Upper lobe of left lung (tissue), 6 donors: Measurements from ENCODE around the gene PRM2. TPM values are rescaled to one million over a fixed set of nuclear protein-coding genes. Genes with fewer than 3 reads are reported as not detected.
A peak's percentile ranks its signal among the peaks of the same experiment; 100 is the strongest.

Source experiments
- ATAC-seq, 2 donors: fragments of 200-7000 bp; cut with Tn5 transposase; one replicate each; pipeline ENCODE4 v1.9.1; 2022; ENCODE audit warnings: mild to moderate bottlenecking in 2 of 2, moderate library complexity in 2 of 2; ENCODE audit not compliant: low FRiP score in 2 of 2
- DNase-seq, 2 donors: peaks; one replicate each; pipeline ENCODE4 v3.0.0-alpha.2; 2019 to 2020
- H3K27ac ChIP-seq, 4 donors: fragments of 200-600 bp; sonication (generic); one replicate each; pipeline ENCODE4 v1.5.1; 2016 to 2019
- H3K27me3 ChIP-seq, 4 donors: fragments of 200-600 bp; sonication (generic); one replicate each; pipeline ENCODE4 v1.5.1; 2017 to 2019
- H3K36me3 ChIP-seq, 4 donors: fragments of 200-600 bp; sonication (generic); one replicate each; pipeline ENCODE4 v1.5.1; 2016 to 2019
- H3K4me1 ChIP-seq, 4 donors: fragments of 200-600 bp; sonication (generic); one replicate each; pipeline ENCODE4 v1.5.1; 2018 to 2019
- H3K4me3 ChIP-seq, 4 donors: fragments of 200-600 bp; sonication (generic); one replicate each; pipeline ENCODE4 v1.5.1; 2017 to 2019; ENCODE audit warnings: mild to moderate bottlenecking in 2 of 4, moderate library complexity in 1 of 4
- H3K9me3 ChIP-seq, 4 donors: fragments of 200-600 bp; sonication (generic); one replicate each; pipeline ENCODE4 v1.5.1; 2018 to 2019
- EP300 ChIP-seq, 4 donors: sonication (generic); formaldehyde crosslinking; IDR thresholded peaks; one replicate each; pipeline ENCODE4 v1.5.1; 2017; ENCODE audit warnings: antibody characterized with exemption in 4 of 4, control low read depth in 2 of 4
- POLR2A ChIP-seq, 4 donors: fragments of 450-650 bp; IDR thresholded peaks; one replicate each; pipeline ENCODE4 v1.5.1; 2016 to 2017; ENCODE audit warnings: antibody characterized with exemption in 4 of 4, mild to moderate bottlenecking in 2 of 4
- POLR2AphosphoS5 ChIP-seq, 2 donors: sonication (generic); formaldehyde crosslinking; IDR thresholded peaks; one replicate each; pipeline ENCODE4 v1.5.1; 2017; ENCODE audit warnings: antibody characterized with exemption in 2 of 2
- WGBS, 2 donors: methylation state at CpG; one replicate each; pipeline ENCODE4 v1.1.5; 2017 to 2018; 5-methylcytosine and 5-hydroxymethylcytosine counted together
- total RNA-seq, 6 donors: library from RNA; depleted of rRNA in 4 of 6; stranded (reverse); fragments of >200 nt in 4 of 6; gene quantifications; one replicate each; pipeline versions ENCODE4 v1.1.0 to v1.2.1, GENCODE V29; 2016 to 2021
- TF ChIP-seq, protein P1 (sequence below), 6 experiments: fragments of 450-650 bp in 4 of 6; fragments of 200-600 bp in 2 of 6; sonication (generic) in 2 of 6; IDR thresholded peaks; one replicate each; pipeline ENCODE4 v1.5.1; 2016 to 2019; ENCODE audit warnings: antibody characterized with exemption in 6 of 6
- donor health status: DM: no; HTN: no; CAD: no; lungs with moderate emphysema.
- donor health status: DM: no; HTN: yes; CAD: no; lungs with severe emphysema.

The PRM2 gene
- total RNA-seq, 6 donors from 2014 or later = not detected

GRCh38 chr16:11307639-11308492, 31.6 kb upstream of the PRM2 start:
- ATAC-seq (no peak), DNase-seq (peak; percentile 46 to 72)
- no peaks in the 10 kb centered on the region for H3K36me3 ChIP-seq
- H3K9me3 ChIP-seq = no peaks in the 10 kb centered on the region
- H3K4me3 ChIP-seq = no peak overlapping the region
- peak overlapping the region; percentile 78 to 93 (median 84) for H3K27ac ChIP-seq
- H3K27me3 ChIP-seq = no peaks in the 10 kb centered on the region
- H3K4me1 ChIP-seq = peaks cover 37 to 68% (median 44%) of the 10 kb centered on the region in 4 donors
- WGBS, 2 donors = 73 to 74% methylated on average over 12 to 21 of the region's 21 CpGs
- TF ChIP-seq POLR2A (IDR thresholded peaks at IDR 0.05) = no peak
- TF ChIP-seq, protein P1, sequence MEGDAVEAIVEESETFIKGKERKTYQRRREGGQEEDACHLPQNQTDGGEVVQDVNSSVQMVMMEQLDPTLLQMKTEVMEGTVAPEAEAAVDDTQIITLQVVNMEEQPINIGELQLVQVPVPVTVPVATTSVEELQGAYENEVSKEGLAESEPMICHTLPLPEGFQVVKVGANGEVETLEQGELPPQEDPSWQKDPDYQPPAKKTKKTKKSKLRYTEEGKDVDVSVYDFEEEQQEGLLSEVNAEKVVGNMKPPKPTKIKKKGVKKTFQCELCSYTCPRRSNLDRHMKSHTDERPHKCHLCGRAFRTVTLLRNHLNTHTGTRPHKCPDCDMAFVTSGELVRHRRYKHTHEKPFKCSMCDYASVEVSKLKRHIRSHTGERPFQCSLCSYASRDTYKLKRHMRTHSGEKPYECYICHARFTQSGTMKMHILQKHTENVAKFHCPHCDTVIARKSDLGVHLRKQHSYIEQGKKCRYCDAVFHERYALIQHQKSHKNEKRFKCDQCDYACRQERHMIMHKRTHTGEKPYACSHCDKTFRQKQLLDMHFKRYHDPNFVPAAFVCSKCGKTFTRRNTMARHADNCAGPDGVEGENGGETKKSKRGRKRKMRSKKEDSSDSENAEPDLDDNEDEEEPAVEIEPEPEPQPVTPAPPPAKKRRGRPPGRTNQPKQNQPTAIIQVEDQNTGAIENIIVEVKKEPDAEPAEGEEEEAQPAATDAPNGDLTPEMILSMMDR (IDR thresholded peaks at IDR 0.05) = no peak
- TF ChIP-seq POLR2AphosphoS5 (IDR thresholded peaks at IDR 0.05) = no peak
- no peak for TF ChIP-seq EP300 (IDR thresholded peaks at IDR 0.05)

DNA sequence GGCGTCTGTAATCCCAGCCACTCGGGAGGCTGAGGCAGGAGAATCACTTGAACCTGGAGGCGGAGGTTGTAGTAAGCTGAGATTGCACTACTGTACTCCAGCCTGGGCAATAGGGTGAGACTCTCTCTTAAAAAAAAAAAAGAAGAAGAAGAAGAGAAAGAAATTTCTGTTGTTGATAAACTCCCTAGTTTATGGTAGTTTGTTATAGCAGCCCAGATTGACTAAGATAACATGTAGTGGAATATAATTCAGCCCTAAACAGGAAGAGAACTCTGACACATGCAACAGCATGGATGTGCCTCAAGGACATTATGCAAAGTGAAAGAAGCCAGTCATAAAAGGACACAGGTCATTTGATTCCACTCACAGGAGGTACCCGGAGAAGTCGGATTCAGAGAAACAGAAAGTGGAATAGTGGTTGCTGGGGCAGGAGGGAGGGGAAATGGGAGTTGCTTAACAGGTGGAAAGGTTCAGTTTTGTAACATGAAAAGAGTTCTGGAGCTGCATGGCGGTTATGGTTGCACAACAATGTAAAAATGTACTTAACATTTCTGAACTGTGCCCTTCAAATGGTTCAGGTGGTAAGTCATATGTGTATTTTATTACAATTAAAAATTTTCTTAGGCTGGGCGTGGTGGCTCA, 30.8 kb upstream of the PRM2 start:
- peaks cover 29 to 60% (median 40%) of the 10 kb centered on the region in 4 donors for H3K4me1 ChIP-seq
- H3K27me3 ChIP-seq = no peaks in the 10 kb centered on the region
- peak in 1 of 2 donors; percentile 76 for DNase-seq
- H3K4me3 ChIP-seq = no peak overlapping the region
- H3K9me3 ChIP-seq = no peaks in the 10 kb centered on the region
- H3K27ac ChIP-seq = peak overlapping the region; percentile 78 to 93 (median 84)
- WGBS, 2 donors = 53 to 61% methylated on average over 7 of the region's 7 CpGs
- peak; percentile 40 to 70 for ATAC-seq
- TF ChIP-seq POLR2AphosphoS5 (IDR thresholded peaks at IDR 0.05) (peak; percentile 16 to 48), POLR2A (IDR thresholded peaks at IDR 0.05) (no peak), EP300 (IDR thresholded peaks at IDR 0.05) (peak in 2 of 4 donors; percentile 19 to 86)
- no peaks in the 10 kb centered on the region for H3K36me3 ChIP-seq

- no peak for DNase-seq
- H3K36me3 ChIP-seq = no peaks in the 10 kb centered on the region
- ATAC-seq = no peak
- H3K4me1 ChIP-seq = peaks cover 26 to 56% (median 36%) of the 10 kb centered on the region in 4 donors
- peak overlapping the region; percentile 58 to 93 (median 73) for H3K27ac ChIP-seq
- H3K4me3 ChIP-seq = no peak overlapping the region
- no peak for TF ChIP-seq POLR2AphosphoS5 (IDR thresholded peaks at IDR 0.05)
- TF ChIP-seq, protein P1 (IDR thresholded peaks at IDR 0.05) = no peak
- TF ChIP-seq EP300 (IDR thresholded peaks at IDR 0.05) = no peak
- TF ChIP-seq POLR2A (IDR thresholded peaks at IDR 0.05) = no peak
- H3K27me3 ChIP-seq = no peaks in the 10 kb centered on the region
- H3K9me3 ChIP-seq = no peaks in the 10 kb centered on the region
- WGBS, 2 donors = 85 to 93% methylated on average over 8 of the region's 8 CpGs
These were observed 30.1 kb upstream of the PRM2 start for GRCh38 chr16:11306381-11306780.

DNA sequence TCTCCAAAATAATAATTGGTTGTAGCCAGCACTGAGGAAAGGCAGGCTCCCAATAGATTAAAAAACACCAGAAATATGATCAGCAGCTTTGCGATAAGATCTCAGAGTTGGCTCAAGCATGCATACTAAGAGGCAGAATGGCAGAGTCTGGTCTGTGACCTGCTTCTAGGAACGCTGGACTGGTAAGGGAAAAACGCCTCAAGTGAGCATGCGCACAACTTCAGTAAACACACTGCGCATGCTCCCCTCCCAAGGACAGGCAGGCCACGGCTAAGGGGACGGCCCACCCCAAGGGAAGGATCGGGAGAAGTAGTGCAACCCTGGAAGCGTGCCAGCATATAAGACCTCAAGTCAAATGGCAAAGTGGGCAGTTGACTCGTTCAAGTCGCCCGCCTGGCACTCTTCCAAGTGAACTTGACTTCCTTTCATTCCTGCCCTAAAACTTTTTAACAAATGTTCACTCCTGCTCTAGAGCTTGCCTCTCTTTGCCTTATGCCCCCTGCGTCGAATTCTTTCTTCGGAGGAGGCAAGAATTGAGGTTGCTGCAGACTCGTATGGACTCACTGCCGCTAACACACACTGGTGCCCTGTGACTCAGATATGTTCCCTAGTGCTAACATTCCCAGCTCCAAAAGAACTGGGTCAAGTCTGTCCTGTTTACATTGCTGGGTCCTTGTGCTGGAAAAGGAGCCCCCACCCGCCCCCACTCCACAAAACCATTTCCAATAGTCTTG, 27.3 kb upstream of the PRM2 start:
- H3K4me1 ChIP-seq = peaks cover 8 to 32% (median 16%) of the 10 kb centered on the region in 4 donors
- H3K27me3 ChIP-seq = no peaks in the 10 kb centered on the region
- peak in 1 of 2 donors; percentile 77 for DNase-seq
- peak overlapping the region; percentile 63 to 88 (median 76) for H3K27ac ChIP-seq
- H3K4me3 ChIP-seq = peak overlapping the region in 1 of 4 donors; percentile 19
- ATAC-seq = peak; percentile 27 to 83
- 52 to 55% methylated on average over 18 of the region's 18 CpGs for WGBS, 2 donors
- no peaks in the 10 kb centered on the region for H3K9me3 ChIP-seq
- TF ChIP-seq EP300 (IDR thresholded peaks at IDR 0.05) (peak in 1 of 4 donors; percentile 16), POLR2AphosphoS5 (IDR thresholded peaks at IDR 0.05) (no peak)
- no peaks in the 10 kb centered on the region for H3K36me3 ChIP-seq

DNA sequence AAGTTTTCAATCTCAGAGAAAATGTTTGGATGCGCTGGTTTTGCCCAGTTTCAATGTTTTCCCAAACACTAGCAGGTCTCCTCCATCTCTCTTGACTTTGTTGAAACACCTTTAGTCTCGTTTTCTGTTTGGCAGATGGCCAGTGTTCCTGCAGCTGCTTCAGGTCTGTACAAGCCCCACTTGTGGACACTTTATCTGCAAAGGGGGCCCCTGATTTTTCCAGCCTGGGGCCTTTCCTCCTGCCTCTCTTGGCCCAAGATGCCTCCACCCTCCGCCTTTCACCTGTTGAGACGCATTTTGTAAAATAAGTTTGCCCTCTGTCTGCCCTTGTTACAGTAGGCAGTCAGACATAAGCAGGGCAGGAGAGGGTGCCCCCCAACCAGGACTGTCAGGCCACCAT, 26.7 kb upstream of the PRM2 start:
- ATAC-seq = no peak
- Histone ChIP-seq H3K4me3 (no peak overlapping the region), H3K27ac (peak overlapping the region; percentile 63 to 88 (median 76)), H3K27me3 (no peaks in the 10 kb centered on the region), H3K4me1 (peaks cover 5 to 28% (median 13%) of the 10 kb centered on the region in 4 donors), H3K36me3 (no peaks in the 10 kb centered on the region), H3K9me3 (no peaks in the 10 kb centered on the region)
- peak in 1 of 2 donors; percentile 77 for DNase-seq
- no peak for TF ChIP-seq EP300 (IDR thresholded peaks at IDR 0.05)
- TF ChIP-seq, protein P1 (IDR thresholded peaks at IDR 0.05) = no peak
- WGBS, 2 donors = 62 to 80% methylated on average over 3 to 4 of the region's 4 CpGs
